ENCODE data around the gene ARHGAP6. TPM values are rescaled to one million over a fixed set of nuclear protein-coding genes. Genes with fewer than 3 reads are reported as not detected.

ARHGAP6 gene
- total RNA-seq, 1 experiment from 2014 or later = 0.07 TPM

DNA sequence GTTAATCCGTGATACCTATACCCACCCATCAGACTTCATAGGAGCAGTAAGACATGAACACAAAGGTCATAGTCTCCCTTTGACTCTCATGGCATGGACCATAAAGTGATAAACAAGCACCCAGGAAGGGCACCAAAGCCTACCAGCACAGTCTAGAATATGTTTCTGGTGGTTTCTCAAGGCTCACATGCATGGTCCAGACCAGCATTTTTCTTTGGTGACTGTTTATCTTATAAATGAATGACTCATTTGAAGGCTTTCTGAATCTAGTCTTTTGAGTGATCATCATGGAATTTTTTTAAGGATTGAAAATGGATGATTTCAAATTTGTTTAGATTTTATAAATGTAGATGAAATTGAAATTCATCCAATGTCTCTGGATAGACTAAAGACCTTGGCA is 404.5 kb downstream of the ARHGAP6 start:
- Histone ChIP-seq H3K18ac (ENCODE audit: insufficient read length, low read depth, low read length) (no peak overlapping the region), H2BK120ac (ENCODE audit: low read depth, low read length, poor library complexity, severe bottlenecking) (no peak overlapping the region), H2BK15ac (ENCODE audit: low read depth, low read length) (no peak overlapping the region), H3T11ph (ENCODE audit: low read length) (no peak overlapping the region), H2BK20ac (ENCODE audit: low read depth, low read length, poor library complexity, severe bottlenecking) (no peak overlapping the region), H3K4me1 (ENCODE audit: insufficient read depth, low read length) (no peaks in the 10 kb centered on the region), H3K14ac (ENCODE audit: insufficient read depth, low read length) (no peak overlapping the region), H2AK5ac (ENCODE audit: insufficient read length, low read length) (no peak overlapping the region), H2BK5ac (ENCODE audit: insufficient read length, low read length) (no peak overlapping the region), H3K4me2 (ENCODE audit: insufficient read depth, insufficient read length, low read length) (no peak overlapping the region), H4K91ac (ENCODE audit: insufficient read length, low read depth, low read length) (no peak overlapping the region), H3K23me2 (ENCODE audit: insufficient read length, low read depth, low read length, poor library complexity, severe bottlenecking) (no peaks in the 10 kb centered on the region), H2AFZ (ENCODE audit: low read length) (no peak overlapping the region), H3K79me2 (ENCODE audit: insufficient read depth, low read length) (no peaks in the 10 kb centered on the region), H3K9me3 (ENCODE audit: control insufficient read depth, low read depth, low read length) (no peaks in the 10 kb centered on the region), H3K79me1 (ENCODE audit: insufficient read depth, low read depth, low read length, poor library complexity, severe bottlenecking) (no peaks in the 10 kb centered on the region), H3K27me3 (ENCODE audit: insufficient read depth, low read length) (no peaks in the 10 kb centered on the region), H2BK12ac (ENCODE audit: insufficient read length, low read depth, low read length) (no peak overlapping the region), H3K27ac (ENCODE audit: insufficient read length, low read depth, low read length) (no peak overlapping the region), H3K4ac (ENCODE audit: low read depth, low read length) (no peak overlapping the region), H4K5ac (ENCODE audit: insufficient read length, low read depth, low read length) (no peak overlapping the region), H3K9ac (ENCODE audit: extremely low read depth, insufficient read length, low read length) (no peak overlapping the region), H4K20me1 (ENCODE audit: control insufficient read depth, insufficient read depth, insufficient read length) (no peaks in the 10 kb centered on the region), H3K23ac (ENCODE audit: insufficient read length, low read depth, low read length) (no peak overlapping the region), H3K56ac (ENCODE audit: insufficient read length, low read depth, low read length) (no peak overlapping the region), H4K8ac (replicated peaks; ENCODE audit: insufficient read length, low read depth, low read length) (no peak overlapping the region)
- peaks cover 0 to 2% (median 0%) of the 10 kb centered on the region in 3 experiments; a peak in 2 of 7 replicates for H3K36me3 Mint-ChIP-seq (ENCODE audit: insufficient read depth in 1 of 3, low read depth in 3 of 3)
- TF ChIP-seq CTCF (conservative IDR thresholded peaks at IDR 0.05) = no peak
- WGBS (ENCODE audit: extremely low coverage, insufficient read length, low lambda C conversion rate) = no CpG with 5 or more reads among the region's 1 CpG
- peaks cover 58 to 69% of the 10 kb centered on the region in 2 experiments for H3K9me3 Mint-ChIP-seq
- no peak overlapping the region for H3K27ac Mint-ChIP-seq
- no peaks in the 10 kb centered on the region for H3K27me3 Mint-ChIP-seq (ENCODE audit: low read depth)
- H3K4me3 Mint-ChIP-seq = no peak overlapping the region
- no peaks in the 10 kb centered on the region for H3K4me1 Mint-ChIP-seq
- DNase-seq = no peak

All from H9 (cell line).